B cell (primary cell): Measurements from ENCODE around the gene CMTM7. TPM values are rescaled to one million over a fixed set of nuclear protein-coding genes. Genes with fewer than 3 reads are reported as not detected.
A peak's percentile ranks its signal among the peaks of the same experiment; 100 is the strongest.

Experiments used
- ATAC-seq: fragments of 200-7000 bp; cut with Tn5 transposase; one replicate; pipeline ENCODE4 v1.10.0; 2021; ENCODE audit warnings: low read depth, mild to moderate bottlenecking, moderate number of reproducible peaks, moderate library complexity
- CTCF ChIA-PET: fragments of 350-600 bp; sonication (Branson Sonifier 250); formaldehyde crosslinking; loops from one replicate; lab custom pipeline; 2021; ENCODE audit warnings: antibody characterized with exemption, inconsistent platforms; lab: Charles Lee
- POLR2A ChIA-PET: fragments of 350-600 bp; sonication (Branson Sonifier 250); formaldehyde crosslinking; loops from one replicate; lab custom pipeline; 2021; ENCODE audit warnings: antibody characterized with exemption; lab: Charles Lee
- DNase-seq: peaks from one replicate; pipeline ENCODE4 v3.0.0; 2013
- H2AFZ ChIP-seq: 2 replicates; pipeline ENCODE4 v1.6.1; 2012; ENCODE audit warnings: mild to moderate bottlenecking, low read depth, low read length; ENCODE audit not compliant: insufficient read depth, poor library complexity, severe bottlenecking
- H3K27ac ChIP-seq, 2 donors: 1 replicate in 1 of 2; 2 replicates in 1 of 2; pipeline ENCODE4 v1.5.1; 2012 to 2013; ENCODE audit warnings: low read length in 2 of 2, mild to moderate bottlenecking in 2 of 2, moderate library complexity in 1 of 2
- H3K27me3 ChIP-seq, 4 experiments: fragments of 200-600 bp in 1 of 4; sonication (generic) in 1 of 4; replicated peaks in 1 of 4; 1 replicate in 2 of 4; 2 replicates in 2 of 4; pipeline versions ENCODE4 v1.6.1 to v1.7.0; 2013 to 2016; ENCODE audit warnings: low read length in 3 of 4, mild to moderate bottlenecking in 2 of 4, mixed read lengths in 1 of 4, moderate library complexity in 1 of 4; ENCODE audit not compliant: insufficient read depth in 4 of 4, control insufficient read depth in 3 of 4; ENCODE audit errors: control extremely low read depth in 1 of 4
- H3K36me3 ChIP-seq, 2 experiments: replicated peaks in 1 of 2; 1 replicate in 1 of 2; 2 replicates in 1 of 2; pipeline versions ENCODE4 v1.6.1 to v1.7.1; 2013; ENCODE audit warnings: low read length in 1 of 2; ENCODE audit not compliant: insufficient read depth in 2 of 2, control insufficient read depth in 1 of 2; ENCODE audit errors: control extremely low read depth in 1 of 2, extremely low read depth in 1 of 2
- H3K4me1 ChIP-seq, 2 donors: fragments of 200-600 bp in 1 of 2; sonication (generic) in 1 of 2; 1 replicate in 1 of 2; 2 replicates in 1 of 2; pipeline versions ENCODE4 v1.5.1 to v1.6.1; 2013 to 2017; ENCODE audit warnings: low read length in 2 of 2; ENCODE audit not compliant: control insufficient read depth in 2 of 2, insufficient read depth in 2 of 2
- H3K4me2 ChIP-seq: replicated peaks from 2 replicates; pipeline ENCODE3; 2012; ENCODE audit warnings: mild to moderate bottlenecking, low read depth, low read length; ENCODE audit not compliant: poor library complexity, severe bottlenecking
- H3K4me3 ChIP-seq, 5 experiments: fragments of 200-600 bp in 1 of 5; sonication (generic) in 1 of 5; 1 replicate in 3 of 5; 2 replicates in 2 of 5; pipeline versions ENCODE4 v1.5.1 to v1.7.0; 2011 to 2016; ENCODE audit warnings: low read length in 4 of 5, mild to moderate bottlenecking in 4 of 5, low read depth in 2 of 5, control low read depth in 1 of 5, moderate library complexity in 1 of 5; ENCODE audit not compliant: insufficient read depth in 1 of 5; ENCODE audit errors: control extremely low read depth in 1 of 5, extremely low read depth in 1 of 5
- H3K79me2 ChIP-seq: fragments of 200-600 bp; sonication (generic); one replicate; pipeline ENCODE4 v1.6.0; 2016; ENCODE audit warnings: low read length; ENCODE audit not compliant: control insufficient read depth, insufficient read depth
- H3K9ac ChIP-seq: fragments of 200-600 bp; sonication (generic); 2 replicates; pipeline ENCODE4 v1.6.1; 2017; ENCODE audit warnings: mild to moderate bottlenecking, low read length, moderate library complexity
- H3K9me3 ChIP-seq, 3 donors: one replicate each; pipeline versions ENCODE4 v1.6.1 to v1.7.1; 2013; ENCODE audit warnings: low read length in 2 of 3; ENCODE audit not compliant: control insufficient read depth in 2 of 3, insufficient read depth in 1 of 3; ENCODE audit errors: control extremely low read depth in 1 of 3
- H4K20me1 ChIP-seq: 2 replicates; pipeline ENCODE4 v1.6.0; 2012; ENCODE audit warnings: mild to moderate bottlenecking, low read length; ENCODE audit not compliant: insufficient read depth, control insufficient read depth, poor library complexity, severe bottlenecking
- H3K27ac Mint-ChIP-seq: one replicate; pipeline ENCODE4 v1.8.0; 2021; ENCODE audit warnings: mixed read lengths
- H3K27me3 Mint-ChIP-seq: one replicate; pipeline ENCODE4 v1.8.0; 2021; ENCODE audit warnings: mixed read lengths
- H3K4me1 Mint-ChIP-seq: one replicate; pipeline ENCODE4 v1.8.0; 2021; ENCODE audit warnings: mixed read lengths
- H3K4me3 Mint-ChIP-seq: one replicate; pipeline ENCODE4 v1.8.0; 2021; ENCODE audit warnings: mixed read lengths
- H3K9me3 Mint-ChIP-seq: one replicate; pipeline ENCODE4 v1.8.0; 2022; ENCODE audit warnings: mixed read lengths; ENCODE audit not compliant: insufficient read depth
- EZH2 ChIP-seq: IDR thresholded peaks from 2 replicates; pipeline ENCODE4 v1.6.1; 2012; ENCODE audit warnings: borderline replicate concordance, low read depth, mild to moderate bottlenecking, moderate library complexity, low read length; ENCODE audit not compliant: insufficient read depth, poor library complexity, severe bottlenecking
- WGBS: methylation state at CpG from one replicate; pipeline ENCODE4 v1.1.5; 2013; ENCODE audit warnings: missing lambda C conversion rate; ENCODE audit not compliant: insufficient coverage; 5-methylcytosine and 5-hydroxymethylcytosine counted together
- intact Hi-C: fragments of 100-400 bp; cut with micrococcal nuclease; formaldehyde crosslinking; loops from one replicate; pipeline ENCODE4 v1.10.0; 2022
- polyA plus RNA-seq: library from polyadenylated mRNA; depleted of rRNA; stranded (reverse); fragments of >200 nt; gene quantifications from 2 replicates; pipeline ENCODE4 v1.2.3, GENCODE V29; 2012
- total RNA-seq, 2 donors: library from RNA; stranded (reverse); fragments of 120-200 nt in 1 of 2; gene quantifications; 1 replicate in 1 of 2; 2 replicates in 1 of 2; pipeline versions ENCODE4 v1.2.3 to v1.2.4, GENCODE V29; 2013 to 2022
- TF ChIP-seq, protein P1 (sequence below): fragments of 200-600 bp; IDR thresholded peaks from one replicate; pipeline ENCODE4 v1.8.0; 2022; ENCODE audit warnings: antibody characterized with exemption, mild to moderate bottlenecking

The CMTM7 gene
- total and polyA plus RNA-seq, 2 donors (not counting 1 experiment from before 2014, with no cell fraction given): 71.5 to 76.1 TPM

DNA sequence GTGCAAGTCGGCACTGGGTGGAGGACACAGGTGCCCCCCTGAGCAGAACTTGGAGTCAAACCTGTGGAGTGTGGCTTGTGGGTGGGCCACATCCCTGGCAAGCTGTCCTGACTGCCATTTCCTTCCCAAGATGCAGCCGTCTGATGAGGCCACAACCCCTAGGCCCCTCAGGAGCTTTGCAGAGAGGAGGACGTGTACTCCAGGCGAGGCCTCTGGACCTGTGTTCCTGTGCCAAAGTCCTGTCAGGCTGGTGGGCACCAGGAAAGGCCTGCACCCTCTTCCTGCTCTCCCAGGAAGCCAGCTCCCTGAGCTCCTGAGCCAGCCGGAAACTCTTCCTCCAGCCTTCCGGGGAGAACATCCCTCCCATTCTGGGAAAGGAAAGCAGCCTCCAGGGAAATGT is 62.5 kb downstream of the CMTM7 start:
- no peaks in the 10 kb centered on the region for H3K9me3 Mint-ChIP-seq
- peaks cover 73% of the 10 kb centered on the region for H3K79me2 ChIP-seq
- H3K9me3 ChIP-seq: no peaks in the 10 kb centered on the region
- no peak overlapping the region for H3K4me3 ChIP-seq
- intact Hi-C loops: no loop called here
- no peak overlapping the region for H2AFZ ChIP-seq
- no peak overlapping the region for H3K4me3 Mint-ChIP-seq
- H3K27me3 ChIP-seq: no peaks in the 10 kb centered on the region
- H3K36me3 ChIP-seq: peaks cover 0 to 46% of the 10 kb centered on the region in 2 experiments
- no peak overlapping the region for H3K27ac Mint-ChIP-seq
- DNase-seq (no peak), ATAC-seq (no peak)
- peaks cover 39 to 56% of the 10 kb centered on the region in 2 donors for H3K4me1 ChIP-seq
- H3K27ac ChIP-seq: peak overlapping the region in 1 of 2 donors; percentile 24
- TF ChIP-seq, protein P1, sequence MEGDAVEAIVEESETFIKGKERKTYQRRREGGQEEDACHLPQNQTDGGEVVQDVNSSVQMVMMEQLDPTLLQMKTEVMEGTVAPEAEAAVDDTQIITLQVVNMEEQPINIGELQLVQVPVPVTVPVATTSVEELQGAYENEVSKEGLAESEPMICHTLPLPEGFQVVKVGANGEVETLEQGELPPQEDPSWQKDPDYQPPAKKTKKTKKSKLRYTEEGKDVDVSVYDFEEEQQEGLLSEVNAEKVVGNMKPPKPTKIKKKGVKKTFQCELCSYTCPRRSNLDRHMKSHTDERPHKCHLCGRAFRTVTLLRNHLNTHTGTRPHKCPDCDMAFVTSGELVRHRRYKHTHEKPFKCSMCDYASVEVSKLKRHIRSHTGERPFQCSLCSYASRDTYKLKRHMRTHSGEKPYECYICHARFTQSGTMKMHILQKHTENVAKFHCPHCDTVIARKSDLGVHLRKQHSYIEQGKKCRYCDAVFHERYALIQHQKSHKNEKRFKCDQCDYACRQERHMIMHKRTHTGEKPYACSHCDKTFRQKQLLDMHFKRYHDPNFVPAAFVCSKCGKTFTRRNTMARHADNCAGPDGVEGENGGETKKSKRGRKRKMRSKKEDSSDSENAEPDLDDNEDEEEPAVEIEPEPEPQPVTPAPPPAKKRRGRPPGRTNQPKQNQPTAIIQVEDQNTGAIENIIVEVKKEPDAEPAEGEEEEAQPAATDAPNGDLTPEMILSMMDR: no peak
- no peak for TF ChIP-seq EZH2
- H4K20me1 ChIP-seq: no peaks in the 10 kb centered on the region
- H3K27me3 Mint-ChIP-seq: no peaks in the 10 kb centered on the region
- no peak overlapping the region for H3K4me2 ChIP-seq
- POLR2A ChIA-PET: interaction anchor here (1.2 kb wide), 1 partner anchor 34 kb away, joined by 3 read pairs; no protein-coding TSS in a partner anchor
- no peak overlapping the region for H3K9ac ChIP-seq
- 91% methylated on average over 5 of the region's 6 CpGs for WGBS
- H3K4me1 Mint-ChIP-seq: peaks cover 53% of the 10 kb centered on the region
- CTCF ChIA-PET: interaction anchor here (1.4 to 5.6 kb wide), 3 partner anchors 14 to 80 kb away, joined by 5 to 67 read pairs (median 46); no protein-coding TSS in a partner anchor

DNA sequence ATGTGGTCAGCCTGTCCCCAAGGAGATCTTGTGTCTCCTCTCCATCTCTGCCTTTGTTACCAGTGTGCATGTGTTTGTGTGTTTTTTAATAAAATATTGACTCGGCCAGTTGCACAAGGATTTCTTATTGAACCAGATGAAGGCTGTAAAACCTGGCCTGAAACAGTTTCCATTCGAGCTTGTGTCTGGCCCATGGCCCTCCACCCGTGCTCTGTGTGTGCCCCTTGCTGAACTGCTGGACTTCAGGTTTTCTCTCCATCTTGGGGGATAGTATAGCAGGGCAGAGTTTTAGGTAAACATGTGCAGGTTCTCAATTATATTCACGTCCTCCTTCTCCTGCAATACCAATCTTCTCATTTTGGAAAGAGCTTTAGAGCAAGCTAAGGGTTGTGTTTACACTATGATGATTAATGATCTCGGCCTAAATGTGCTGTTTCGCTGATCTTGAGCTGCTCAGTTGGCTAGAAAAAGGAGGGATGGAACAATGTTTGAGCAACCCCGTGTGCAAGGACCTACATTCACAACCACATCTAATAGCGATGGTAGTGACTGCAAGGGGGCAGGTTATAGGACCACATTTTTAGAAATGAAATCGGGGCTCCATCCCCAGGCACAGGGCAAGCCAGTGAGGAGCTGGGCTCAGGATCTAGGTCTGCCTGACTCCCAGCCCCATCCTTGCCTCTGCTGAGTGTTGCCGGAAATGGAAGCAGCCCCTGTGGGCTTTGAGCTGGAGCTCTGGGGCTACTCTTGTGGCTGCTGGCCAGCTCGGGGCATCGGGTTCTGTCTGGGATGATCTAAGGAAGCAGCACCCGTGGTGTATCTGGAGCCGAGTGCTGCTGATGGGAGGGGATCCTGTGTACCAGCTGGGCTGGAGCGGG is 63.3 kb downstream of the CMTM7 start:
- Histone ChIP-seq H3K9me3 (no peaks in the 10 kb centered on the region), H3K4me3 (no peak overlapping the region), H2AFZ (peak overlapping the region; percentile 48), H3K27ac (peak overlapping the region; percentile 64 to 94), H3K4me1 (peaks cover 47 to 61% of the 10 kb centered on the region in 2 donors), H3K4me2 (peak overlapping the region; percentile 62), H3K36me3 (peaks cover 0 to 38% of the 10 kb centered on the region in 2 experiments), H3K79me2 (peaks cover 72% of the 10 kb centered on the region), H3K27me3 (no peaks in the 10 kb centered on the region), H3K9ac (peak overlapping the region; percentile 6), H4K20me1 (no peaks in the 10 kb centered on the region)
- Mint-ChIP-seq H3K27me3 (no peaks in the 10 kb centered on the region), H3K9me3 (no peaks in the 10 kb centered on the region), H3K27ac (peak overlapping the region; percentile 86), H3K4me1 (peaks cover 58% of the 10 kb centered on the region), H3K4me3 (peak overlapping the region; percentile 71)
- ATAC-seq: no peak
- CTCF ChIA-PET: interaction anchor here (0.7 to 5.6 kb wide), 5 partner anchors 13 to 81 kb away, joined by 3 to 67 read pairs (median 5); no protein-coding TSS in a partner anchor
- intact Hi-C loops: loop anchor here (5.0 kb wide), 1 partner anchor 33 kb away; no protein-coding TSS in a partner anchor
- no peak for DNase-seq
- TF ChIP-seq, protein P1: no peak
- TF ChIP-seq EZH2: no peak
- 95% methylated on average over 10 of the region's 15 CpGs for WGBS
- POLR2A ChIA-PET: interaction anchor here (0.6 to 1.2 kb wide), 4 partner anchors 15 to 206 kb away, joined by 3 read pairs; no protein-coding TSS in a partner anchor
